ENCODE data around the gene UBE3C. TPM values are rescaled to one million over a fixed set of nuclear protein-coding genes. Genes with fewer than 3 reads are reported as not detected.
A peak's percentile ranks its signal among the peaks of the same experiment; 100 is the strongest.

The UBE3C gene
- total and polyA plus RNA-seq, 9 of the 15 experiments (the other 6 are each of a cell fraction or from before 2014, with no cell fraction given): 9.6 to 91.7 (median 75.4) TPM

DNA sequence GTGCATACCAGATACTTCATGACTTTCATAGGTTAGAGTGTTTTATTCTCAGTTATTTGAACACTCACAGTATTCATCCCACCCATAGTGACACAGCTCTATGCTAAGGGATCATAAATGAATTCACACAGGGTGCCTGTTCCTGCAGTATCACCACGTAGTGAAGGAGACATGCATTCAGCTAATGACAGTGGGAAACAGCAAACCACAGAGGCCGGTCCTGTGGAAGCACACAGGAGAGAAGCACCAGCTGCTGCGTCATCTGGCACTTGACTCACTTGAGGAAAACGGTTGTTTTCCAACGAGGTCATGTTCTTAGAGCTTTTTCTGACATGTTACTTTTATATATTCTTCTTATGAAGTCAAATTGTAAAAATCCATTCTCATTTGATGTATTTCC lies 73.0 kb downstream of the UBE3C start:
- CTCF ChIA-PET (ENCODE audit: low intra/inter-chr PET ratio): no interaction called here
- peak; percentile 27; the same call in 1 of the 3 replicates for ATAC-seq

More for the DNA sequence above, 73.0 kb downstream of the UBE3C start:
- Histone ChIP-seq H3K36me3 (ENCODE audit: control insufficient read depth, insufficient read depth, low read length) (peaks cover 92% of the 10 kb centered on the region), H3K27ac (ENCODE audit: extremely low read depth, low read depth, low read length) (no peak overlapping the region), H3K27me3 (ENCODE audit: control insufficient read depth in 2 of 2, insufficient read depth in 2 of 2, low read length in 2 of 2) (no peaks in the 10 kb centered on the region), H3K79me2 (ENCODE audit: control insufficient read depth, insufficient read depth, low read length) (peaks cover 6% of the 10 kb centered on the region; the same call in 2 of the 3 replicates), H3K4me2 (ENCODE audit: insufficient read depth, low read length) (no peak overlapping the region), H3K9me3 (replicated peaks; ENCODE audit: control insufficient read depth, insufficient read depth, low read depth, low read length) (no peaks in the 10 kb centered on the region), H3K9ac (ENCODE audit: insufficient read depth in 1 of 2, low read depth in 2 of 2, low read length in 2 of 2) (no peak overlapping the region), H4K20me1 (replicated peaks; ENCODE audit: control insufficient read depth, insufficient read depth, low read length) (no peaks in the 10 kb centered on the region), H3K4me1 (replicated peaks in 1 of 2; ENCODE audit: control insufficient read depth in 2 of 2, insufficient read depth in 2 of 2, low read length in 2 of 2) (no peaks in the 10 kb centered on the region), H3K4me3 (no peak overlapping the region), H3K9me1 (ENCODE audit: control insufficient read depth, insufficient read depth, low read length) (no peaks in the 10 kb centered on the region), H2AFZ (ENCODE audit: low read depth, low read length) (no peak overlapping the region)
- POLR2A ChIA-PET: interaction anchor here (0.6 to 1.6 kb wide), 3 partner anchors 11 to 292 kb away, joined by 3 to 7 read pairs (median 5); no protein-coding TSS in a partner anchor
- in situ Hi-C loops (cut with MboI) (no loop called here), intact Hi-C loops (cut with micrococcal nuclease) (no loop called here)
- TF ChIP-seq, protein P1, sequence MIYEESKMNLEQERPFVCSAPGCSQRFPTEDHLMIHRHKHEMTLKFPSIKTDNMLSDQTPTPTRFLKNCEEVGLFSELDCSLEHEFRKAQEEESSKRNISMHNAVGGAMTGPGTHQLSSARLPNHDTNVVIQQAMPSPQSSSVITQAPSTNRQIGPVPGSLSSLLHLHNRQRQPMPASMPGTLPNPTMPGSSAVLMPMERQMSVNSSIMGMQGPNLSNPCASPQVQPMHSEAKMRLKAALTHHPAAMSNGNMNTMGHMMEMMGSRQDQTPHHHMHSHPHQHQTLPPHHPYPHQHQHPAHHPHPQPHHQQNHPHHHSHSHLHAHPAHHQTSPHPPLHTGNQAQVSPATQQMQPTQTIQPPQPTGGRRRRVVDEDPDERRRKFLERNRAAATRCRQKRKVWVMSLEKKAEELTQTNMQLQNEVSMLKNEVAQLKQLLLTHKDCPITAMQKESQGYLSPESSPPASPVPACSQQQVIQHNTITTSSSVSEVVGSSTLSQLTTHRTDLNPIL (CRISPR knock-in tag; IDR thresholded peaks at IDR 0.05): no peak
- TF ChIP-seq FOXM1 (IDR thresholded peaks at IDR 0.05; ENCODE audit: low read depth) (no peak), FOXM1 (CRISPR knock-in tag; IDR thresholded peaks at IDR 0.05; ENCODE audit: low read depth) (no peak), SIX5 (IDR thresholded peaks at IDR 0.05; ENCODE audit: borderline replicate concordance in 1 of 2, insufficient read depth in 1 of 2, low read depth in 1 of 2, low read length in 2 of 2) (no peak), RAD51 (IDR thresholded peaks at IDR 0.05; ENCODE audit: borderline replicate concordance, low read depth) (no peak), HDAC1 (IDR thresholded peaks at IDR 0.05) (no peak)
- TF ChIP-seq, protein P2, sequence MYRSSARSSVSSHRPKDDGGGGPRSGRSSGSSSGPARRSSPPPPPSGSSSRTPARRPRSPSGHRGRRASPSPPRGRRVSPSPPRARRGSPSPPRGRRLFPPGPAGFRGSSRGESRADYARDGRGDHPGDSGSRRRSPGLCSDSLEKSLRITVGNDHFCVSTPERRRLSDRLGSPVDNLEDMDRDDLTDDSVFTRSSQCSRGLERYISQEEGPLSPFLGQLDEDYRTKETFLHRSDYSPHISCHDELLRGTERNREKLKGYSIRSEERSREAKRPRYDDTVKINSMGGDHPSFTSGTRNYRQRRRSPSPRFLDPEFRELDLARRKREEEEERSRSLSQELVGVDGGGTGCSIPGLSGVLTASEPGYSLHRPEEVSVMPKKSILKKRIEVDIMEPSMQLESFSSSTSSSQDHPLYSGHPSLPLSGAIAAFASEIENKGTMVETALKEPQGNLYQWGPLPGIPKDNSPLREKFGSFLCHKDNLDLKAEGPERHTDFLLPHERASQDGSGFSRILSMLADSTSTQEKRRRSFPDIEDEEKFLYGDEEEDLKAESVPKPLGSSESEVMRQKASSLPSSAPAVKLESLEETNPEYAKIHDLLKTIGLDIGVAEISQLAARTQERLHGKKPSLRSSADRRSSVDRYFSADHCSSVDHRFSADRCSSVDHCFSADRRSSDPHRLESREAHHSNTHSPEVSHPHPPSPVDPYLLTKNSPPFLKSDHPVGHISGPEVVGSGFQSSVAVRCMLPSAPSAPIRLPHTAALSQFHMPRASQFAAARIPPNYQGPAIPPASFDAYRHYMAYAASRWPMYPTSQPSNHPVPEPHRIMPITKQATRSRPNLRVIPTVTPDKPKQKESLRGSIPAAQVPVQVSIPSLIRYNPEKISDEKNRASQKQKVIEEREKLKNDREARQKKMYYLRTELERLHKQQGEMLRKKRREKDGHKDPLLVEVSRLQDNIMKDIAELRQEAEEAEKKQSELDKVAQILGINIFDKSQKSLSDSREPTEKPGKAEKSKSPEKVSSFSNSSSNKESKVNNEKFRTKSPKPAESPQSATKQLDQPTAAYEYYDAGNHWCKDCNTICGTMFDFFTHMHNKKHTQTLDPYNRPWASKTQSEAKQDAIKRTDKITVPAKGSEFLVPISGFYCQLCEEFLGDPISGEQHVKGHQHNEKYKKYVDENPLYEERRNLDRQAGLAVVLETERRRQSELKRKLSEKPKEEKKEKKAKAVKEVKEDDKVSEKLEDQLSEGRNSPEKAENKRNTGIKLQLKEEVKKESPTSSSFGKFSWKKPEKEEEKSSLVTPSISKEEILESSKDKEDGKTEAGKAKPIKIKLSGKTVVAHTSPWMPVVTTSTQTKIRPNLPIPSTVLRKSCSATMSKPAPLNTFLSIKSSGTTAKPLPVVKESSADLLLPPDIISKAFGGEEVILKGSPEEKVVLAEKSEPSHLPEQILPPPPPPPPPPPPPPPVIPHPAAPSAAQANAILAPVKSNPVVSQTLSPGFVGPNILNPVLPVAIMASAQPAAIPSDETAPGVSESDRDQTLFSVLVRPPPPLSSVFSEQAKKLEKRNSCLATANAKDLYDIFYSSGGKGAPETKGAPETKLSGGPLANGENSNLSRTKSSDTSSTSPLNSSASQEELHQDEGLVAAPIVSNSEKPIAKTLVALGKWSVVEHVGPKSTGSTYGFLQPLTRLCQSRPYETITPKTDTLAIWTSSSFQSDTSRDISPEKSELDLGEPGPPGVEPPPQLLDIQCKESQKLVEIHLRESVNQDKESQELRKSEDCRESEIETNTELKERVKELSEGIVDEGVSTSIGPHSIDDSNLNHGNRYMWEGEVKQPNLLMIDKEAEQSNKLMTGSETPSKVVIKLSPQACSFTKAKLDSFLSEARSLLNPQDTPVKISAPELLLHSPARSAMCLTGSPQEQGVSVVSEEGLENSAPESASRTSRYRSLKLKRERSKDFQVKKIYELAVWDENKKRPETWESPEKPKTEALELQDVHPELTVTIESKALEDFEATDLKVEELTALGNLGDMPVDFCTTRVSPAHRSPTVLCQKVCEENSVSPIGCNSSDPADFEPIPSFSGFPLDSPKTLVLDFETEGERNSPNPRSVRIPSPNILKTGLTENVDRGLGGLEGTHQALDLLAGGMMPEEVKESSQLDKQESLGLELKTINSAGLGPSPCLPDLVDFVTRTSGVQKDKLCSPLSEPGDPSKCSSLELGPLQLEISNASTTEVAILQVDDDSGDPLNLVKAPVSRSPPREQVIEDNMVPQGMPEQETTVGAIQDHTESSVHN (IDR thresholded peaks at IDR 0.05; ENCODE audit: borderline replicate concordance in 1 of 2, low read depth in 1 of 2): no peak
- BruUV-seq (replicated peaks): no TSS peak
- FAIRE-seq (no peak), DNase-seq (ENCODE audit: extremely low read depth in 1 of 4, low spot score in 3 of 4) (no peak)
- 88% methylated on average over 5 of the region's 5 CpGs for whole genome bisulfite sequencing (ENCODE audit: insufficient coverage, low coverage, missing lambda C conversion rate)

All from K562 (cell line).